K562 (cell line): Measurements from ENCODE around the gene ALB. TPM values are rescaled to one million over a fixed set of nuclear protein-coding genes. Genes with fewer than 3 reads are reported as not detected.

Experiments used
- ATAC-seq: fragments of 200-7000 bp; cut with Tn5 transposase; 3 replicates; pipeline ENCODE4 v1.9.1; 2020; ENCODE audit warnings: moderate library complexity
- BruUV-seq: library from RNA; stranded (reverse); fragments of 400-500 nt; replicated peaks from 2 replicates; lab custom pipeline; 2021; lab: Mats Ljungman, UMichigan
- CTCF ChIA-PET: fragments of 300-600 bp; formaldehyde crosslinking; extraction: SDS; loops from one replicate; lab custom pipeline; 2021; ENCODE audit warnings: low intra/inter-chr PET ratio; lab: Yijun Ruan, JAX
- POLR2A ChIA-PET: fragments of 300-600, 350-650 bp; sonication (Branson Sonifier 250); formaldehyde crosslinking; extraction: SDS; loops from one replicate; lab custom pipeline; 2021; ENCODE audit warnings: antibody characterized with exemption, inconsistent platforms; lab: Yijun Ruan, JAX
- DNase-seq, 4 experiments: peaks; one replicate each; pipeline versions ENCODE4 v3.0.0 to v3.0.0-alpha.2; 2011 to 2018; ENCODE audit warnings: low spot score in 3 of 4, mixed read lengths in 3 of 4; ENCODE audit errors: extremely low read depth in 1 of 4
- FAIRE-seq: peaks from 2 replicates; lab custom pipeline; 2011; peaks lifted over from hg19 to GRCh38; lab: Jason Lieb, UNC
- H2AFZ ChIP-seq: 2 replicates; pipeline ENCODE4 v1.6.0; 2011; ENCODE audit warnings: low read depth, low read length, control low read depth, inconsistent platforms
- H3K27ac ChIP-seq: fragments of 200-600 bp; 3 replicates; pipeline ENCODE4 v1.8.0; 2011; ENCODE audit warnings: low read depth, mild to moderate bottlenecking, control low read depth, inconsistent platforms, low read length, moderate library complexity, mixed read lengths; ENCODE audit errors: extremely low read depth
- H3K27me3 ChIP-seq, 2 experiments: fragments of 300-600 bp in 1 of 2; 2 replicates in 1 of 2; 3 replicates in 1 of 2; pipeline versions ENCODE4 v1.6.0 to v1.8.0; 2011; ENCODE audit warnings: inconsistent platforms in 2 of 2, low read length in 2 of 2, mild to moderate bottlenecking in 1 of 2, mixed read lengths in 1 of 2, moderate library complexity in 1 of 2; ENCODE audit not compliant: control insufficient read depth in 2 of 2, insufficient read depth in 2 of 2
- H3K36me3 ChIP-seq: fragments of 300-600 bp; 3 replicates; pipeline ENCODE4 v1.8.0; 2011; ENCODE audit warnings: mild to moderate bottlenecking, low read length, inconsistent platforms; ENCODE audit not compliant: control insufficient read depth, insufficient read depth
- H3K4me1 ChIP-seq, 2 experiments: fragments of 200-600 bp in 1 of 2; replicated peaks in 1 of 2; 2 replicates in 1 of 2; 3 replicates in 1 of 2; pipeline versions ENCODE4 v1.5.1 to v1.8.0; 2011; ENCODE audit warnings: inconsistent platforms in 2 of 2, low read length in 2 of 2, mild to moderate bottlenecking in 1 of 2, mixed read lengths in 1 of 2, moderate library complexity in 1 of 2; ENCODE audit not compliant: control insufficient read depth in 2 of 2, insufficient read depth in 2 of 2
- H3K4me2 ChIP-seq: 2 replicates; pipeline ENCODE4 v1.6.1; 2011; ENCODE audit warnings: low read length, control low read depth, inconsistent platforms, mixed read lengths; ENCODE audit not compliant: insufficient read depth
- H3K4me3 ChIP-seq: fragments of 200-600 bp; sonication (generic), shearing (Covaris generic); 2 replicates; pipeline ENCODE4 v1.5.1; 2016; ENCODE audit warnings: control low read depth, inconsistent platforms
- H3K79me2 ChIP-seq: fragments of 200-600 bp; 3 replicates; pipeline ENCODE4 v1.8.0; 2011; ENCODE audit warnings: low read length, inconsistent platforms; ENCODE audit not compliant: control insufficient read depth, insufficient read depth
- H3K9ac ChIP-seq, 2 experiments: 2 replicates each; pipeline versions ENCODE4 v1.6.0 to v1.6.1; 2011; ENCODE audit warnings: low read depth in 2 of 2, low read length in 2 of 2, control low read depth in 1 of 2, inconsistent platforms in 1 of 2, mild to moderate bottlenecking in 1 of 2, mixed read lengths in 1 of 2; ENCODE audit not compliant: insufficient read depth in 1 of 2
- H3K9me1 ChIP-seq: one replicate; pipeline ENCODE4 v1.6.0; 2011; ENCODE audit warnings: inconsistent platforms, mild to moderate bottlenecking, low read length, moderate library complexity; ENCODE audit not compliant: control insufficient read depth, insufficient read depth
- H3K9me3 ChIP-seq: replicated peaks from 2 replicates; pipeline ENCODE4 v1.5.1; 2011; ENCODE audit warnings: low read depth, low read length, inconsistent platforms; ENCODE audit not compliant: control insufficient read depth, insufficient read depth
- H4K20me1 ChIP-seq: replicated peaks from 2 replicates; pipeline ENCODE4 v1.6.1; 2011; ENCODE audit warnings: low read length, inconsistent platforms, mixed read lengths; ENCODE audit not compliant: control insufficient read depth, insufficient read depth
- REST ChIP-seq, 2 experiments: fragments of 450-650 bp; formaldehyde crosslinking in 1 of 2; IDR thresholded peaks; 2 replicates each; pipeline versions ENCODE4 v1.4.0 to v1.6.1; 2014 to 2020; ENCODE audit warnings: mild to moderate bottlenecking in 2 of 2, borderline replicate concordance in 1 of 2, low read depth in 1 of 2
- ZFP1 ChIP-seq: fragments of 450-650 bp; formaldehyde crosslinking; IDR thresholded peaks from 2 replicates; pipeline ENCODE4 v1.4.0; 2020; ENCODE audit warnings: mild to moderate bottlenecking, mixed read lengths
- WGBS: fragments of 100-300 bp; shearing (Covaris generic); methylation state at CpG from one replicate; pipeline ENCODE4 v1.1.6; 2016; ENCODE audit warnings: low coverage, mixed read lengths; ENCODE audit not compliant: insufficient coverage; ENCODE audit errors: missing lambda C conversion rate; 5-methylcytosine and 5-hydroxymethylcytosine counted together
- in situ Hi-C: fragments of 300-500 bp; cut with MboI; formaldehyde crosslinking; loops from 4 replicates; pipeline ENCODE4 v1.15.0; 2018; ENCODE audit warnings: inconsistent platforms, mixed read lengths
- intact Hi-C: fragments of 100-400 bp; cut with micrococcal nuclease; formaldehyde crosslinking; loops from 2 replicates; pipeline ENCODE4 v1.14.2; 2022
- polyA plus RNA-seq, 8 experiments: library from polyadenylated mRNA; depleted of rRNA in 4 of 8; stranded (reverse) in 5 of 8; unstranded in 3 of 8; fragments of >200 nt; fragmentation: Nextera tagmentation in 2 of 8; fragmentation: Illumina TruSeq in 1 of 8; extraction: Ambion mirVana in 2 of 8; extraction: Trizol in 1 of 8; gene quantifications; 2 replicates each; pipeline versions ENCODE4 v1.2.1 to v1.2.3, GENCODE V29; 2011 to 2014; ENCODE audit warnings: inconsistent platforms in 1 of 8, missing spikeins in 1 of 8
- total RNA-seq, 7 experiments: library from RNA; depleted of rRNA in 6 of 7; stranded (reverse); fragments of >200 nt in 6 of 7; fragmentation: Illumina TruSeq in 2 of 7; extraction: Trizol in 2 of 7; gene quantifications; 2 replicates each; pipeline versions ENCODE4 v1.2.1 to v1.2.3, GENCODE V29; 2011 to 2021; ENCODE audit warnings: low replicate concordance in 1 of 7

ALB gene
- total and polyA plus RNA-seq, 9 of the 15 experiments (the other 6 are each of a cell fraction or from before 2014, with no cell fraction given): 0.04 to 18.5 (median 0.20) TPM; not detected in 2

DNA sequence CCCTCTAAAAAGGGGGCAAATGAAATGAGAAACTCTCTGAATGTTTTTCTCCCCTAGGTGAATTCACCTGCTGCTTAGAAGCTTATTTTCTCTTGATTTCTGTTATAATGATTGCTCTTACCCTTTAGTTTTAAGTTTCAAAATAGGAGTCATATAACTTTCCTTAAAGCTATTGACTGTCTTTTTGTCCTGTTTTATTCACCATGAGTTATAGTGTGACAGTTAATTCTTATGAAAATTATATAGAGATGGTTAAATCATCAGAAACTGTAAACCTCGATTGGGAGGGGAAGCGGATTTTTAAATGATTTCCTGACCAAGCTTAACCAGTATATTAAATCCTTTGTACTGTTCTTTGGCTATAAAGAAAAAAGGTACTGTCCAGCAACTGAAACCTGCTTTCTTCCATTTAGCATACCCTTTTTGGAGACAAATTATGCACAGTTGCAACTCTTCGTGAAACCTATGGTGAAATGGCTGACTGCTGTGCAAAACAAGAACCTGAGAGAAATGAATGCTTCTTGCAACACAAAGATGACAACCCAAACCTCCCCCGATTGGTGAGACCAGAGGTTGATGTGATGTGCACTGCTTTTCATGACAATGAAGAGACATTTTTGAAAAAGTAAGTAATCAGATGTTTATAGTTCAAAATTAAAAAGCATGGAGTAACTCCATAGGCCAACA lies 4.2 kb downstream of the ALB start:
- Histone ChIP-seq H3K27me3 (no peaks in the 10 kb centered on the region), H2AFZ (no peak overlapping the region), H3K79me2 (no peaks in the 10 kb centered on the region), H3K9me1 (no peaks in the 10 kb centered on the region), H3K4me3 (no peak overlapping the region), H3K9ac (no peak overlapping the region), H3K36me3 (no peaks in the 10 kb centered on the region), H3K4me1 (no peaks in the 10 kb centered on the region), H4K20me1 (no peaks in the 10 kb centered on the region), H3K27ac (no peak overlapping the region), H3K9me3 (no peaks in the 10 kb centered on the region), H3K4me2 (no peak overlapping the region)
- FAIRE-seq (no peak), ATAC-seq (no peak), DNase-seq (no peak)
- ChIA-PET CTCF (no interaction called here), POLR2A (no interaction called here)
- in situ Hi-C loops: no loop called here
- TF ChIP-seq REST (IDR thresholded peaks at IDR 0.05; ENCODE audit: borderline replicate concordance) (peak; percentile 37; the same call in 1 of the 2 replicates), REST (CRISPR knock-in tag; IDR thresholded peaks at IDR 0.05; ENCODE audit: low read depth) (no peak), ZFP1 (CRISPR knock-in tag) (no peak)
- WGBS: 13% methylated on average over 4 of the region's 4 CpGs
- intact Hi-C loops: no loop called here
- no TSS peak for BruUV-seq
